SK-N-SH (cell line): ENCODE measurements around the gene LILRB3.
"Not testable (repeated sequence)": the region's sequence is repeated elsewhere in the genome, so short reads cannot be mapped to it uniquely, and the experiment has no call there.

Experiments used
- EP300 ChIP-seq, 2 experiments: IDR thresholded peaks; 2 replicates each; pipeline versions ENCODE4 v1.4.0 to v1.6.1; 2012; ENCODE audit warnings: borderline replicate concordance in 1 of 2, low read depth in 1 of 2, low read length in 1 of 2
- GABPA ChIP-seq: IDR thresholded peaks from 2 replicates; pipeline ENCODE4 v1.4.0; 2012; ENCODE audit warnings: low read depth, mild to moderate bottlenecking
- JUND ChIP-seq: IDR thresholded peaks from 2 replicates; pipeline ENCODE4 v1.4.0; 2012
- NRF1 ChIP-seq: IDR thresholded peaks from 2 replicates; pipeline ENCODE4 v1.6.1; 2012; ENCODE audit warnings: low read depth, mild to moderate bottlenecking, low read length
- POLR2AphosphoS5 ChIP-seq: IDR thresholded peaks from 2 replicates; pipeline ENCODE4 v1.6.1; 2012; ENCODE audit warnings: low read depth, low read length
- RAD21 ChIP-seq: IDR thresholded peaks from 2 replicates; pipeline ENCODE4 v1.6.1; 2012; ENCODE audit warnings: mild to moderate bottlenecking, low read length
- SMC3 ChIP-seq: IDR thresholded peaks from 2 replicates; pipeline ENCODE4 v1.6.1; 2012; ENCODE audit warnings: low read depth, low read length, improper control_type of control experiment
- TAF1 ChIP-seq: IDR thresholded peaks from 2 replicates; pipeline ENCODE4 v1.6.1; 2012; ENCODE audit warnings: low read depth, mild to moderate bottlenecking, low read length, moderate library complexity, borderline replicate concordance
- TEAD4 ChIP-seq: IDR thresholded peaks from 2 replicates; pipeline ENCODE4 v1.4.0; 2012; ENCODE audit warnings: mild to moderate bottlenecking, borderline replicate concordance; ENCODE audit not compliant: insufficient read depth
- YY1 ChIP-seq: IDR thresholded peaks from 2 replicates; pipeline ENCODE4 v1.4.0; 2012; ENCODE audit warnings: low read depth, mild to moderate bottlenecking
- TF ChIP-seq, protein P1 (sequence below): fragments of 200-600 bp; sonication (generic); IDR thresholded peaks from 2 replicates; pipeline ENCODE4 v1.6.1; 2017; ENCODE audit warnings: antibody characterized with exemption, mild to moderate bottlenecking, moderate library complexity
- TF ChIP-seq, protein P2 (sequence below): IDR thresholded peaks from 2 replicates; pipeline ENCODE4 v1.4.0; 2012; ENCODE audit warnings: low read depth, borderline replicate concordance
- TF ChIP-seq, protein P3 (sequence below): IDR thresholded peaks from 2 replicates; pipeline ENCODE4 v1.6.1; 2012; ENCODE audit warnings: mild to moderate bottlenecking, low read depth, low read length, moderate library complexity
- TF ChIP-seq, protein P4 (sequence below): fragments of 150-350 bp; IDR thresholded peaks from 2 replicates; pipeline ENCODE4 v1.6.1; 2017; ENCODE audit warnings: antibody characterized with exemption, low read length, low read depth, borderline replicate concordance

DNA sequence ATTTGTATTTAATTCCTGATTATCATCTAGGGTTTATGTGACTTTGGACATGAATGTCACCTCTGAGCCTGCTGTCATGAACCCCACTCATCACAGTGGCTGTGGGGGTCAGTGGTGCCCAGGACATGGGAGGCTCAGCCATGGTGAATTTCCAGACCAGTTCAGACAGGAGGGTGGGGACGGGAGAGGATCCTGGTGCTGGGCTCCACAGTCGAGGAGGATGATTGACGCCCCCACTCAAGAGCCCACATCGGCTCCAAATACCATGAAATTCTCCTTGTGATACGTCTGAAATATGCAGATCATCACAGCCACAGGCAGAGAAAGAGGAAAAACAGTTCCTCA lies 1.1 kb upstream of the LILRB3 start:
- TF ChIP-seq GABPA; POLR2AphosphoS5; TEAD4; NRF1; YY1; TAF1; EP300 (IDR thresholded peaks at IDR 0.05; ENCODE audit: borderline replicate concordance in 1 of 2, low read depth in 1 of 2, low read length in 1 of 2); JUND; RAD21; SMC3: not testable (repeated sequence)
- TF ChIP-seq, protein P1, sequence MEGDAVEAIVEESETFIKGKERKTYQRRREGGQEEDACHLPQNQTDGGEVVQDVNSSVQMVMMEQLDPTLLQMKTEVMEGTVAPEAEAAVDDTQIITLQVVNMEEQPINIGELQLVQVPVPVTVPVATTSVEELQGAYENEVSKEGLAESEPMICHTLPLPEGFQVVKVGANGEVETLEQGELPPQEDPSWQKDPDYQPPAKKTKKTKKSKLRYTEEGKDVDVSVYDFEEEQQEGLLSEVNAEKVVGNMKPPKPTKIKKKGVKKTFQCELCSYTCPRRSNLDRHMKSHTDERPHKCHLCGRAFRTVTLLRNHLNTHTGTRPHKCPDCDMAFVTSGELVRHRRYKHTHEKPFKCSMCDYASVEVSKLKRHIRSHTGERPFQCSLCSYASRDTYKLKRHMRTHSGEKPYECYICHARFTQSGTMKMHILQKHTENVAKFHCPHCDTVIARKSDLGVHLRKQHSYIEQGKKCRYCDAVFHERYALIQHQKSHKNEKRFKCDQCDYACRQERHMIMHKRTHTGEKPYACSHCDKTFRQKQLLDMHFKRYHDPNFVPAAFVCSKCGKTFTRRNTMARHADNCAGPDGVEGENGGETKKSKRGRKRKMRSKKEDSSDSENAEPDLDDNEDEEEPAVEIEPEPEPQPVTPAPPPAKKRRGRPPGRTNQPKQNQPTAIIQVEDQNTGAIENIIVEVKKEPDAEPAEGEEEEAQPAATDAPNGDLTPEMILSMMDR, result not testable (repeated sequence)
- TF ChIP-seq, protein P2, sequence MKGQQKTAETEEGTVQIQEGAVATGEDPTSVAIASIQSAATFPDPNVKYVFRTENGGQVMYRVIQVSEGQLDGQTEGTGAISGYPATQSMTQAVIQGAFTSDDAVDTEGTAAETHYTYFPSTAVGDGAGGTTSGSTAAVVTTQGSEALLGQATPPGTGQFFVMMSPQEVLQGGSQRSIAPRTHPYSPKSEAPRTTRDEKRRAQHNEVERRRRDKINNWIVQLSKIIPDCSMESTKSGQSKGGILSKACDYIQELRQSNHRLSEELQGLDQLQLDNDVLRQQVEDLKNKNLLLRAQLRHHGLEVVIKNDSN, result not testable (repeated sequence)
- TF ChIP-seq, protein P3, sequence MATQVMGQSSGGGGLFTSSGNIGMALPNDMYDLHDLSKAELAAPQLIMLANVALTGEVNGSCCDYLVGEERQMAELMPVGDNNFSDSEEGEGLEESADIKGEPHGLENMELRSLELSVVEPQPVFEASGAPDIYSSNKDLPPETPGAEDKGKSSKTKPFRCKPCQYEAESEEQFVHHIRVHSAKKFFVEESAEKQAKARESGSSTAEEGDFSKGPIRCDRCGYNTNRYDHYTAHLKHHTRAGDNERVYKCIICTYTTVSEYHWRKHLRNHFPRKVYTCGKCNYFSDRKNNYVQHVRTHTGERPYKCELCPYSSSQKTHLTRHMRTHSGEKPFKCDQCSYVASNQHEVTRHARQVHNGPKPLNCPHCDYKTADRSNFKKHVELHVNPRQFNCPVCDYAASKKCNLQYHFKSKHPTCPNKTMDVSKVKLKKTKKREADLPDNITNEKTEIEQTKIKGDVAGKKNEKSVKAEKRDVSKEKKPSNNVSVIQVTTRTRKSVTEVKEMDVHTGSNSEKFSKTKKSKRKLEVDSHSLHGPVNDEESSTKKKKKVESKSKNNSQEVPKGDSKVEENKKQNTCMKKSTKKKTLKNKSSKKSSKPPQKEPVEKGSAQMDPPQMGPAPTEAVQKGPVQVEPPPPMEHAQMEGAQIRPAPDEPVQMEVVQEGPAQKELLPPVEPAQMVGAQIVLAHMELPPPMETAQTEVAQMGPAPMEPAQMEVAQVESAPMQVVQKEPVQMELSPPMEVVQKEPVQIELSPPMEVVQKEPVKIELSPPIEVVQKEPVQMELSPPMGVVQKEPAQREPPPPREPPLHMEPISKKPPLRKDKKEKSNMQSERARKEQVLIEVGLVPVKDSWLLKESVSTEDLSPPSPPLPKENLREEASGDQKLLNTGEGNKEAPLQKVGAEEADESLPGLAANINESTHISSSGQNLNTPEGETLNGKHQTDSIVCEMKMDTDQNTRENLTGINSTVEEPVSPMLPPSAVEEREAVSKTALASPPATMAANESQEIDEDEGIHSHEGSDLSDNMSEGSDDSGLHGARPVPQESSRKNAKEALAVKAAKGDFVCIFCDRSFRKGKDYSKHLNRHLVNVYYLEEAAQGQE, result not testable (repeated sequence)
- TF ChIP-seq, protein P4, sequence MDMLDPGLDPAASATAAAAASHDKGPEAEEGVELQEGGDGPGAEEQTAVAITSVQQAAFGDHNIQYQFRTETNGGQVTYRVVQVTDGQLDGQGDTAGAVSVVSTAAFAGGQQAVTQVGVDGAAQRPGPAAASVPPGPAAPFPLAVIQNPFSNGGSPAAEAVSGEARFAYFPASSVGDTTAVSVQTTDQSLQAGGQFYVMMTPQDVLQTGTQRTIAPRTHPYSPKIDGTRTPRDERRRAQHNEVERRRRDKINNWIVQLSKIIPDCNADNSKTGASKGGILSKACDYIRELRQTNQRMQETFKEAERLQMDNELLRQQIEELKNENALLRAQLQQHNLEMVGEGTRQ, result not testable (repeated sequence)
